DOHH2 (cell line): ENCODE data around the gene KAT8.
A peak's percentile ranks its signal among the peaks of the same experiment; 100 is the strongest.
"Not testable (repeated sequence)": the region's sequence is repeated elsewhere in the genome, so short reads cannot be mapped to it uniquely, and the experiment has no call there.

Experiments
- H3F3A ChIP-seq: fragments of 200-600 bp; sonication (generic), shearing (Covaris generic); 2 replicates; pipeline ENCODE4 v1.6.0; 2016; ENCODE audit warnings: antibody characterized with exemption, mild to moderate bottlenecking; ENCODE audit not compliant: control insufficient read depth, insufficient read depth
- H3K27ac ChIP-seq: fragments of 200-600 bp; sonication (generic); 2 replicates; pipeline ENCODE4 v1.5.1; 2014; ENCODE audit warnings: low read depth, mild to moderate bottlenecking, low read length, moderate library complexity
- H3K27me3 ChIP-seq: fragments of 200-600 bp; sonication (generic); 2 replicates; pipeline ENCODE4 v1.6.1; 2014; ENCODE audit warnings: mild to moderate bottlenecking, low read length, mixed read lengths; ENCODE audit not compliant: control insufficient read depth
- H3K36me3 ChIP-seq: fragments of 200-600 bp; sonication (generic); 2 replicates; pipeline ENCODE4 v1.6.1; 2014; ENCODE audit warnings: mild to moderate bottlenecking, low read length, moderate library complexity, mixed read lengths; ENCODE audit not compliant: control insufficient read depth
- H3K4me1 ChIP-seq: fragments of 200-600 bp; sonication (generic); 2 replicates; pipeline ENCODE4 v1.6.1; 2014; ENCODE audit warnings: mild to moderate bottlenecking, low read length, mixed read lengths; ENCODE audit not compliant: control insufficient read depth
- H3K4me2 ChIP-seq: fragments of 200-600 bp; sonication (generic); 2 replicates; pipeline ENCODE4 v1.6.0; 2014; ENCODE audit warnings: mild to moderate bottlenecking, low read length, moderate library complexity
- H3K4me3 ChIP-seq: fragments of 200-600 bp; sonication (generic); 2 replicates; pipeline ENCODE4 v1.5.1; 2014; ENCODE audit warnings: mild to moderate bottlenecking, low read length, mixed read lengths
- H3K79me2 ChIP-seq: fragments of 200-600 bp; sonication (generic); 2 replicates; pipeline ENCODE4 v1.6.1; 2014; ENCODE audit warnings: mild to moderate bottlenecking, low read length, mixed read lengths; ENCODE audit not compliant: control insufficient read depth
- H3K9me2 ChIP-seq: fragments of 200-600 bp; sonication (generic); replicated peaks from 2 replicates; pipeline ENCODE4 v1.6.1; 2014; ENCODE audit warnings: mild to moderate bottlenecking, low read length, mixed read lengths; ENCODE audit not compliant: control insufficient read depth
- H3K9me3 ChIP-seq: fragments of 200-600 bp; sonication (generic); 2 replicates; pipeline ENCODE4 v1.6.1; 2014; ENCODE audit warnings: antibody characterized with exemption, low read length, mixed read lengths; ENCODE audit not compliant: control insufficient read depth, insufficient read depth
- H4K20me1 ChIP-seq: fragments of 200-600 bp; sonication (generic); 2 replicates; pipeline ENCODE4 v1.6.0; 2014; ENCODE audit warnings: low read depth, mild to moderate bottlenecking, antibody characterized with exemption, low read length, moderate library complexity; ENCODE audit not compliant: control insufficient read depth, insufficient read depth
- CTCF ChIP-seq: fragments of 200-600 bp; sonication (generic); IDR thresholded peaks from one replicate; pipeline ENCODE4 v1.5.1; 2014; ENCODE audit warnings: antibody characterized with exemption, mild to moderate bottlenecking, low read depth, low read length; ENCODE audit not compliant: poor library complexity, severe bottlenecking
- EZH2phosphoT487 ChIP-seq: fragments of 200-600 bp; sonication (generic); IDR thresholded peaks from 2 replicates; pipeline ENCODE4 v1.6.1; 2017; ENCODE audit warnings: borderline replicate concordance, mild to moderate bottlenecking, antibody characterized with exemption, low read length, moderate library complexity, mixed read lengths

The KAT8 gene

DNA sequence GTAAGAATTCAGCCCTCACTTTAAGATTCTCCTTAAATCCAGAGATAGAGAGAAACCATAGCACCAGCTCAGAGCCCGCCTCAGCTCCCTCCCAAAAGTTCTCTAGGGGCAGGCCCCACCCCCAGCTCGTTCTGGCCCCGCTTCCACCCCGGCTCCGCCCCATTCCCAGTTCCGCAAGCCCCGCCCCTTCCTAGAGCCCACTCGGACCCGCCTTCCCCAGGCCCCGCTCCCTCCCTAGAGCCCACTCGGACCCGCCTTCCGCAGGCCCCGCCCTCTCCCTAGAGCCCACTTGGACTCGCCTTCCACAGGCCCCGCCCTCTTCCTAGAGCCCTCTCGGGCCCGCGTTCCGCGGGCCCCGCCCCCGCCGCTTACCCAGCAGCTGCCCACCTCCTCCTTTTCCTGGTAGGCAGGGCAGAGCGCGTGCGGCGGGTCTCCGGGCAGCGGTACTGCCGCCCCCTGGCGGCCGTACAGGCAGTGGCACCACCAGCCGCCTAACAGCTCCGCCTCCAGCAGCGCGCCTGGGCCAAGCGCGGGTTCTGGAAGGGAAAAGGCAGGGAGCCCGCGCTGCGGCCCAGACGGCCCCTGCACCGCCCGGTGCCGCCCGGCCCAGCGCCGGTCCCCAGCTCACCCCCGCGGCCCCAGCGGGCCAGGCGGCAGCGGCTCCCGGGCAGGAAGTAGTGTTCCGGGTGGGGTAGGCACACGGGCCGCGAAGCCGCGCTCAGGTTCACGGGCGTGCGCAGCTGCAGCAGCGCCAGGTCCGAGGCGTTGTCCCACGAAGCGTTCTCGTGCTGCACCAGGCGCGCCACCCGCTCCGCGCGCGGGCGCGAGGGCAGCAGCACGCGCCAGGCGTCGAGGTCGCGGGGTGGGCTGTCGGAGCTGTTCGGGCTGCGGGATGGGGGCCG, 24.9 kb downstream of the KAT8 start:
- Histone ChIP-seq H3F3A (no peaks in the 10 kb centered on the region), H3K4me3 (peak overlapping the region; percentile 72), H3K9me3 (no peaks in the 10 kb centered on the region), H3K4me1 (peaks cover 15% of the 10 kb centered on the region), H3K27ac (no peak overlapping the region), H3K9me2 (no peaks in the 10 kb centered on the region), H3K79me2 (no peaks in the 10 kb centered on the region), H3K4me2 (peak overlapping the region; percentile 85), H4K20me1 (no peaks in the 10 kb centered on the region), H3K36me3 (no peaks in the 10 kb centered on the region), H3K27me3 (no peaks in the 10 kb centered on the region)
- peak; percentile 82 for TF ChIP-seq CTCF
- no peak for TF ChIP-seq EZH2phosphoT487

DNA sequence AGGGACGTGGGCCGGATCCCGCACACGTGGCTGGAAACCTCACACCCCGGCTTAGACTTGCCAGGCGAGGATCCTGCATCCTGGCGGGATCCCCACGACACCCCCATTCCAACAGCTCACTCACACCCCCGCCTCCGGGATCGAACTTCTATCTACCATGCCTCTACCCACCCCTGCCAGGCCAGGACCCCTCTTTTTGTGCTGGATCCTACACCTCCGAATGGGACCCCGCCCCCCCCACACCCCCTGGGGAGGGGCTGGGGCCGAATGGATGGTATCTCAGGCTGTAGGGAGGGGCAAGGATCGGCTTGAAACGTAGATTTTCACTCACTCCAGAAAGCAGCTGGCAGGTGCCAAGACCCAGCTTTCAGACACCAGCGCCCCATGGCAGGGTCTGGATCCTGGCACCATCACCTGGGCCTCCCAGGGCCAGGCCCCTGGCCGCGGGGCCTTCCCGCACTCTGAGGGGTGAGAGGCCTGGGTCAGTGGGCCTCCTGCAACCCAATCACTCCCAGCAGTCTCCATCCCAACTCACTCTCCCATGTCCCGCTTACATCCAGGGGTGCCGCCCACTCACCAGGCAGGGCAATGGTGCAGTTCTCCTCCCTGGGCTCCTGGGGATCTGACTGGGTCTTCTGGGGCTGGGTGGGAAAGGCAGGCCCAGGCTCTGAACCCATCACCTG, 25.7 kb downstream of the KAT8 start:
- Histone ChIP-seq H3F3A (no peaks in the 10 kb centered on the region), H3K9me3 (no peaks in the 10 kb centered on the region), H3K27ac (no peak overlapping the region), H3K4me2 (peak overlapping the region; percentile 85), H3K79me2 (no peaks in the 10 kb centered on the region), H3K9me2 (no peaks in the 10 kb centered on the region), H4K20me1 (no peaks in the 10 kb centered on the region), H3K27me3 (no peaks in the 10 kb centered on the region), H3K36me3 (no peaks in the 10 kb centered on the region), H3K4me3 (peak overlapping the region; percentile 72), H3K4me1 (peaks cover 15% of the 10 kb centered on the region)
- no peak for TF ChIP-seq EZH2phosphoT487
- no peak for TF ChIP-seq CTCF

DNA sequence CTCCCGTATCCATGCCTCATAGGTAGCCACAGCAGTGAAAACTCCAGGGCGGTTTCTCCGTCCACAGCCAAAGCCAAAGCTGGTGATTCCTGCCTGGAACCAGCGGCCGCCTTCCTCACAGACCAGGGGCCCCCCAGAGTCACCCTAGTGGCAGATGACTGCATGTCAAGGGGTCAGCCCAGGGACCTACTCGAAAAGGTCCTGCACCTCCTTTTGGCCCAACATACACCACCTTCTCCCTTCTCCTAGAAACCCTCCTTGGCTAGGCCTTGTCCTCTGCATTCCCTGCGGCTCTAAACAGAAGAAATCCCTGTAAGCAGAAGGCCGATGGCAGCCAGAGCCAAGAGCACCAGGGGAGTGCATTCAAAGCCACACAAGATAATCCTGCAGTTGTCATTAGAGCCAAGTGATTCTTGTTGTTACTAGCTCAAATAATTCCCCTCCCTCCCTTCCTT, 26.3 kb downstream of the KAT8 start:
- Histone ChIP-seq H4K20me1 (no peaks in the 10 kb centered on the region), H3K9me3 (no peaks in the 10 kb centered on the region), H3K27me3 (no peaks in the 10 kb centered on the region), H3F3A (no peaks in the 10 kb centered on the region), H3K27ac (no peak overlapping the region), H3K36me3 (no peaks in the 10 kb centered on the region), H3K79me2 (no peaks in the 10 kb centered on the region), H3K4me2 (no peak overlapping the region), H3K4me3 (no peak overlapping the region), H3K9me2 (no peaks in the 10 kb centered on the region), H3K4me1 (peaks cover 15% of the 10 kb centered on the region)
- TF ChIP-seq EZH2phosphoT487 (no peak), CTCF (no peak)

- H3K27ac ChIP-seq, H3K4me3 ChIP-seq, H3F3A ChIP-seq, H3K4me2 ChIP-seq, H3K9me3 ChIP-seq, H3K36me3 ChIP-seq, H3K79me2 ChIP-seq, H3K27me3 ChIP-seq, H4K20me1 ChIP-seq, H3K9me2 ChIP-seq: not testable (repeated sequence)
- peaks cover 15% of the 10 kb centered on the region for H3K4me1 ChIP-seq
Measured at GRCh38 chr16:31144418-31144817, 27.0 kb downstream of the KAT8 start.
